DMS79 treated with DMSO at 0.1 percent for 48 hours (cell line): ENCODE measurements around the gene MAPK10.
A peak's percentile ranks its signal among the peaks of the same experiment; 100 is the strongest.
"Not testable (repeated sequence)": the region's sequence is repeated elsewhere in the genome, so short reads cannot be mapped to it uniquely, and the experiment has no call there.

Experiments
- DNase-seq: peaks from one replicate; lab custom pipeline; 2025; lab: John Stamatoyannopoulos, UW

Gene MAPK10

GRCh38 chr4:85968945-85969819 is 390.7 kb downstream of the MAPK10 start:
- DNase-seq, result peak; percentile 38

- no peak for DNase-seq
Observed at GRCh38 chr4:85967872-85968271, 392.0 kb downstream of the MAPK10 start.

- DNase-seq, result no peak
Observed at GRCh38 chr4:85966373-85966772, 393.5 kb downstream of the MAPK10 start.

- DNase-seq, result no peak
Observed at GRCh38 chr4:85965529-85965928, 394.3 kb downstream of the MAPK10 start.

GRCh38 chr4:85965017-85965416 is 394.8 kb downstream of the MAPK10 start:
- DNase-seq, result not testable (repeated sequence)

GRCh38 chr4:85964298-85964697 is 395.6 kb downstream of the MAPK10 start:
- no peak for DNase-seq

GRCh38 chr4:85963231-85963630 is 396.6 kb downstream of the MAPK10 start:
- DNase-seq, result no peak

GRCh38 chr4:85961887-85962286 is 398.0 kb downstream of the MAPK10 start:
- no peak for DNase-seq

GRCh38 chr4:85956293-85956945 is 403.4 kb downstream of the MAPK10 start:
- no peak for DNase-seq

- DNase-seq, result no peak
Observed at GRCh38 chr4:85955620-85956292, 404.1 kb downstream of the MAPK10 start.

- no peak for DNase-seq
Observed at GRCh38 chr4:85953651-85954018, 406.2 kb downstream of the MAPK10 start.

- no peak for DNase-seq
Observed at GRCh38 chr4:85952972-85953650, 406.7 kb downstream of the MAPK10 start.

- no peak for DNase-seq
Observed at GRCh38 chr4:85952528-85952927, 407.3 kb downstream of the MAPK10 start.

GRCh38 chr4:85951099-85951498 is 408.8 kb downstream of the MAPK10 start:
- DNase-seq, result no peak

GRCh38 chr4:85946821-85947220 is 413.0 kb downstream of the MAPK10 start:
- no peak for DNase-seq

- DNase-seq, result no peak
Observed at GRCh38 chr4:85942107-85942506, 417.7 kb downstream of the MAPK10 start.

GRCh38 chr4:85940151-85940550 is 419.7 kb downstream of the MAPK10 start:
- no peak for DNase-seq
